Stimulated activated CD8-positive, alpha-beta memory T cell treated with anti-CD3 and anti-CD28 coated beads, Interleukin-4, amount 100 ng/mL, for 1 hour (primary cell): ENCODE data around the gene PTK6.
"Not testable (repeated sequence)": the region's sequence is repeated elsewhere in the genome, so short reads cannot be mapped to it uniquely, and the experiment has no call there.

Experiments used
- DNase-seq, 2 donors: peaks; one replicate each; pipeline ENCODE4 v3.0.0-alpha.2; 2020; ENCODE audit warnings: low read depth in 2 of 2, low spot score in 1 of 2

The PTK6 gene

GRCh38 chr20:63514520-63514919 lies 22.7 kb downstream of the PTK6 start:
- DNase-seq: not testable (repeated sequence)

GRCh38 chr20:63513207-63513606 lies 24.0 kb downstream of the PTK6 start:
- no peak for DNase-seq

DNA sequence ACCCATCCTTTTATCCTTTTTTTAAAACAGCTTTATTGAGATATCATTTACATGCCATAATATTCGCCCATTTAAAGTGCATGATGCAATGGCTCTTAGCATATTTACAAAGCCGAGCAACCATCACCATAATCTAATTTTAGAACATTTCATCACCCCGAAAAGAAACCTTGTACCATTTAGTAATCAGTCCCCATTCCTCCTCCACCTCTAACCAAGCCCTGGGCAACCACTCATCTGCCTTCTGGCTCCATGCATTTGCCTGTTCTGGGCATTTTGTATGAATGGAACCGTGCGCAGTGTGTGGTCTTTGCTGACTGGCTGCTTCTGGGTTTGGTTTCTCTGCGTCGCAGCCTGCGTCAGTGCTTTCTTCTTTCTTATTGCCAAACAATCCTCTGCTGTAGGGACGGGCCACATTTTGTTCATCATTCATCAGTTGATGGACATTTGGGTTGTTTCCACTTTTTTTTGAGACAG lies 28.1 kb downstream of the PTK6 start:
- DNase-seq: no peak

GRCh38 chr20:63508072-63508768 lies 29.0 kb downstream of the PTK6 start:
- no peak for DNase-seq

- DNase-seq: no peak
Measured at GRCh38 chr20:63507083-63507743, 30.0 kb downstream of the PTK6 start.

- DNase-seq: no peak
Measured at GRCh38 chr20:63505723-63506122, 31.5 kb downstream of the PTK6 start.

DNA sequence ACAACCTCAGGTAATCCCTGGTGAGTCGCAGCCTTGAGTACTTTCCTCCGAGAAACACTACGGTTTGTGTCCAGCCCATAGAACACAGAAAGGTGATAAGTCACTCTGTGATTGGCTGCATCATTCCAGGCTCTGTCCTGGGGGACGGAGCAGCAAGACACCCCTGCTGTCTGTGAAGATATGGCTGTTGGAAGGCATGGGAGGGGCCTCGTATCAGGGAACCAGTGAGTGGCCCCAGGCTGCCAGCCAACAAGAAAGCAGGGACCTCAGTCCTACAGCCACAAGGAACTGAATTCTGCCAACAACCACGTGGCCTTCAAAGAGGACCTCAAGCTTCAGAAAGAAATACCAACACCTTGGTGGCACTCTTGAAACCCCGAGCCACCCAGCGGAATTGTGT lies 31.9 kb downstream of the PTK6 start:
- DNase-seq: no peak

DNA sequence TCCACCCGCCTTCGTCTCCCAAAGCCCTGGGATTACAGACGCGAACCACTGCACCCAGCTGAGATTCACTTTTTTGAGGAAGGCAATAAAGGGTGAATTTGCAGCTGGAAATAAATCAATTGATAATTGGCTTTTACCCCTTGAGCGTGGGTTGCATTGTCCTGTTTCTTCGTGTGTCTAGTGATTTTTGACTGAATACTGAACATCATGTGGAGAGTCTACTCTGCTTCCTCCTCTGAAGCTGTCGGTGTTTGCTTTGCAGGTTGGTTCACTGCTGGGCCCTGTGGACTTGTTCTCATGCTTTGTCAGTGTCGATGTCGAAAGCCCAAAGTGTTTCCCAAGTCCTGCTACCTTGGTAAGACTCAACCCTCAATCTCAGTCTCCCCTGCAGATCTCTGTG lies 32.5 kb downstream of the PTK6 start:
- no peak for DNase-seq

DNA sequence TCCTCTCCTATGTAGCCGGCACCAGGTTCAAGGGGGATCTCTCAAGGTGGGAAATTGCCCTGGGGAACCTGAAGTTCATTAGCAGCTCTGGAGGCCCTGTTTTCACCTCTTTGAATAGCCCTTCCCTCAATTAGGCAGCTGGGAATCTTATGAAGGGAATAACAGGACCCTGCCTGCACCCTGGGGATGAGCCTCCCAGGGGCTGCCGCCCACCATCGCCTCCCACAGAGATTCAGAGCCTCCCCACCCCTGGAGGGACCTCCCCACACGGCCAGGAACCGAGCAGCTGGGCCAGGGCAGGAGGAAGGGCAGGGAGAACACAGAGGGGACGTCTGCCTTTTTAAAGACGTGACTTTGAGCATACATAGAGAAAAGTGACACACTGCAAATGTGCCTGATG lies 33.7 kb downstream of the PTK6 start:
- no peak for DNase-seq

DNA sequence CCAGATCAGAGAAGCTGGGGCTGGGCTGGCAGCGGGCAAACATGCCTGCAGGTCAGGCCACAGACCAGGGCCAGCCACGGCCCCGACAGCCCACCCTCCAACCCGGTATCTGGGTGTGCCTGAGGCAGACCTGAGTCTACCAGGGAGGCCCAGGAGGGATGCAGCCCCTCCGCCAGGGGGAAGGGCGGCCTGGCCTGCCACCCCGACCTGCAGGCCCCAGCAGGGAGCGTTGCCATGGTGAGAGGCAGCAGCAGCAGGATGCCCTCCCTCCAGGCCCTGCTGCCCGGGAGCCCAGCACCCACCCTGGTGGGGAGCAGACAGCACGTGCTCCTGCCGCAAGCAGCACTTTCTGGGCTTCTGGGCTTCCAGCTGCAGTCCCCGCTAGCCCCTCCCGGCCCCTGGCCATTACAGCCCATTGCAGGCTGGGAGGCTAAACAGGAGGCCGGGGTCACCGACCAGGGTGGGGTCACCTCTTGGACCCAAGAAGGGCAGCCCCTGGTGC lies 34.5 kb downstream of the PTK6 start:
- no peak for DNase-seq

- no peak for DNase-seq
Measured at GRCh38 chr20:63501818-63502670, 35.1 kb downstream of the PTK6 start.

DNA sequence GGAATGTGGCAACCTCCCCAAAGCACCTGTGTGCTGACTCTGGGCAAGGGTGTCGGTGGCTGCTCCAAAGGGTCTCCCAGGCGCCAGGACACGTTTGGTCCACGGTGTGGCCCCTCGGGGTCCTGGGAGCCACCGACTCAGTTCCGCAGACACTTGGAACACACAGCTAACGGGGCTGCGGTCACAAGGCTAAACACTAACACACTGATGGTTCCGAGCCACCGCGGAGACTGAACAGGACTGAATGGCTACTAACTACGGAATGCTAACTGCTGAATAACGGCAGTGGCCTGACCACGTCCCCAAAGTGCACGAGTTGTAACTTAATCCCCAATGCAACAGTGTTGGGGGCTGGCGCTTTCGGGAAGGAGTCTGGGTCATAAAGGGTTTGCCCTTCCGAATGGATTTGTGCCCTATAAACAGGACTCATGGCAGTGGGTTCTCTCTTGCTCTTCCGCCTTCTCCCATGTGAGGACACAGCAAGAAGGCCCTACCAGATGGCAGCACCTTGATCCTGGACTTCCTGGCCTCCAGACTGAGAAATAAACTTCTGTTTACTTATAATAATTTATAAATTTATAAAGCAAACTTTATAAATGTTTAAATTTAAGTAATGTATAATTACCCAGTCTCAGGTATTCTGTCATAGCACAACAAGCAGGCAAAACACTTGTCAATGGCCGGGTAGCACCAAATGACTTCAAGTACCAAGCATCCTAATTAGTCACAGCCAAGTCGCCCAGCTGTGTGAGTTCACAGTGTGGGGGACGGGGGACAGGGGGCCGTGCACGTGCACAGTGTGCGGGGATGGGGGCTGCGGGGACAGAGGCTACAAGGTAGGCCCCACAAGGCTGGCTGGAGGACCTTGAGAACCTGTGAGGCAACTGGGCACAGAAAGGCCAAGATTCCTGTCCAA lies 36.0 kb downstream of the PTK6 start:
- DNase-seq: no peak

DNA sequence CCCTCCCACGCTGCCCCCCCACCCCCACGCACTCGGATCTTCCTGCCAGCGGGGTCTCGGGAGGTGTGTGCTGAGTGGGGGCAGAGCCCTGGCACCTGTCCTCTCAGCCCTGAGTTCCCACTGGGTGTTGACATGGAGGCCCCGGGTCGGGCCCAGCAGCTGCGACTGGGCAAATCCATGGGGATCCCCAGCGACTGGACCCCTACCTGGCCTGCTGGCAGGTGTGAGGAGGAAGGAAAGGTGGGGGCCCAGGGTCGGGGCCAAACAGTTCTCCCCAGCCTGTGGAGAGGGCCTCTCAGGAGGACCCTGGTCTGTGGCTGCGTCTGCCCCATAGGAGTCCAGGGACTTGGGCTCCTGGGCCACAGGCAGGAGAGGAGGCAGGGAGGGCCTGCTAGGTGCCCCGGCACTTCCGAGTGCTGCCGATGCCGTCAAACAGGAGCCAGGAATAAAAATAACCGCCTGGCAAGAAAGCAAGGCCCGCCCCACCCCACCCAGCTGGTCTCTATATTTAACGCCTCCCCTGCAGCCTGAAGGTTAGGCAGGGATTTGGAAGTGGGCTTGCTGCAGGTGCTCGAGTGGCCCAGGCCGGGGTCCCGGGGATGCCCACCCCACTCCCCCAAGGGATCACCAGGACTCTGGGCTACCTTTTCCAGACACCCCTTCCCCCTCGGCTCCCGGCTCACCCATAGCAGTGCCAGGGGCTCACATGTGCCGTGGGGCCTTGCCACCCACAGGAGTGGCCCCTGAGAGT lies 36.9 kb downstream of the PTK6 start:
- DNase-seq: no peak

DNA sequence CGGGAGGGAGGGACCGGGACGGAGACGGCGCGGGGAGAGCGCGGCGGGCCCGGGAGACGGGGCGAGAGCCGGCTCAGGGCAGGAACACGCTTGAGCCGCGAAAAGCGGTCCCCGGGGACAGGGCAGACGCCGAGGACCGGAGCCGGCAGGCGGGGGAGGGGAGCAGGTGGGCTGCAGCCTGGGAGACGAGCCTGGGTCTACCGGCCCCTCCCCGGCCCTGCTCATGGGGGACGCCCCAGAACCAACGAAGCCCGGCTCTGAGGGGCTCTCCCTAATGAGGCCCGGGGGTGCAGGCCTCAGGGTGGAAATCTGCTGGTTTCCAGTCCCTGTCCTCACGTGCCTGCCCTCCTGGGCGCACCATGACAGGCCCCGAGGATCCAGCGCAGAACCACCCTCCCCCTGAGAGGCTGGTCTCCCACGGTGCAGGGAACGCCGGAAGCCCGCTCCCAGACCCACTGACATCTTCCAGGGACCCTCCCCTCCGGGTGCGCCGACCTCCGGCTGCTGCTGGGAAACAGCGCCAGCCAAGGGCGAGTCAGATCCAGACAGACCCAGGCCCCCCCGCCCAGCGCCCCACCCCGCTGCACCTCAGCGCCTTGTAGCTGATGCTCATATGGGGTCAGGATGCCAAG lies 37.7 kb downstream of the PTK6 start:
- no peak for DNase-seq

GRCh38 chr20:63498960-63499337 lies 38.2 kb downstream of the PTK6 start, which contains the start of gene EEF1A2:
Gene EEF1A2, minus strand, starts transcription at chr20:63499083. Its CDS starts 1,320 bp downstream, at chr20:63497763.
- DNase-seq: no peak

GRCh38 chr20:63497946-63498935 lies 38.9 kb downstream of the PTK6 start:
- no peak for DNase-seq

DNA sequence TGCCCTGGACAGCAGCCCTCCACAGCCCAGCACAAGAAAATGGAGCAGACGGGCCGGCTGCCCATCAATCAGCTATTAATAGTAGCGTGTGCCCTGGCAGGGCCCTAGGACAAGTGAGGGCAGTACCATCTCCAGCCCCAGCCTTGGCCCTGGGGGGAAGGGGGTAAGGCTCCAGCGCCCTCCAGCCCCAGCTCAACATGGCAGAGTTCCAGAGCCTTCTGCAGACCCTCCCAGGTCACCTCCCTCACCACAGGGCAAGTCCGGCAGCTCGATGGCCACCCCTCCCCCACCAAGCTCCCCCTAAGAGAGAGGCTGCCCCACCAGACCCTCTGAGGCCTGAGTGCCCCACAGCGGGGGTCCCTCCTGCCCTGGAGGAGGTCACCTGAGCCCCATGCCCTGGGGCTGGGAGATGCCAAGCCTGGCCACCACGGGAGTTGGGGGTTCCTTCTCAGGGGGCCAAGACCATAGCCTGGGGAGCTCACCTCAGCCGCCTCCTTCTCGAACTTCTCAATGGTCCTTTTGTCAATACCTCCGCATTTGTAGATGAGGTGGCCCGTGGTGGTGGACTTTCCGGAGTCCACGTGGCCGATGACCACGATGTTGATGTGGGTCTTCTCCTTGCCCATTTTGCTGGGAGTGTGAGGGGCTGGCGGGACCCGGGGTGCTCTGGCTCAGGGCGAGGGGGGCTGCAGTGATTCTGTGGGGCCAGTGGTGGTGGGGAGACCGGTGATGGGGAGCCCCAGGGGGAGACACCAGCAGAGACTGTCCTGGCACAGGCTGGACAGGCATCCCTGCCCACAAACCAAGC lies 39.8 kb downstream of the PTK6 start:
- no peak for DNase-seq
